ENCODE data around the gene UCK1. TPM values are rescaled to one million over a fixed set of nuclear protein-coding genes. Genes with fewer than 3 reads are reported as not detected.

Gene UCK1
- total and polyA plus RNA-seq, 7 donors, result 16.8 to 75.6 (median 37.8) TPM

DNA sequence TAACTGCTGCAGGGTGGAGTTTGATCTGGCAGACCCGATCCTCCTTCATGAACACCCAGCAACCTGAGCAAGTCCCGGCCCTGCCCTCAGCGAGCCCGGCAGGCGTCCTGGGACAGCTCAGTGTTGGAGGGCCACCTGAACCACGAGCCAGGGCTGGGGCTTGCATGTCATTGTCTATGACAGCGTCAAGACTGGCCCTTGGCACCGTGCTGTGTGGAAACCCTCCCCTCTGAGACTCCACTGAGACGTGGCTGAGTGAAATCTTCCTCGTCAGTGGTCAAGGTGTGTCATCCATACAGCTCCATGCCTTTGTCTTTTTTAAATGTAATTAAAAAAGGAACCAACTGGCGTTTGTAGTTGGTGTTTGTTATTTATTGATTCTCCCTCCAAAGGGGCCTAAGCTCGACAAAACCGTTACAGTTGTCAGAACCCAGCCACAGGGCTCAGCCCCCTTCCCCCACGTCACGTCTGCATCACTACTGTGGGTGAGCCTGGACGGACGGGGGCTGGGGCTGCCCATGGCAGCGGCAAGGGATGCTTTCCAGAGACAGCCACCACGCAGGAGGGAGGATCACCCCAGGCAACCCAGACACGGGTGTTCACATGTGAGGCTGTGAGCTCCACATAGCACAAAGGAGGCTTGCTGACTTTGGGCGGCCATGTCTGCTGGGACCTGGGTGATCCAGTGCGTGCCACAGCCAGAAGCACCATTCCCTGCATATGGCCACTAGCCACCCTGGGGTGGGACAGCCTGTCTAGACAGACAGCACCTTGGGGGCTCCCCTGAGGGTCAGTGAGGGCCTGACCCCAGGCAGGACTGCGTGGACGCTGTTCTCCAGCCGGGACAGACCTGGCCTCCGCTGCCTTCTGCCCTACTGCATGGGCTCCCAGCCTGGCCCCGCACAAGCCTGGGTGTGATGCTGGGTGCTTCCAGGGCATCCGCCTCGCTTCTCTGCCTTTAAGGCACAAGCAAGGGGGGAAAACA is 7.3 kb downstream of the UCK1 start:
- Histone ChIP-seq H3K27ac (no peak overlapping the region), H3K4me1 (peaks cover under 1% of the 10 kb centered on the region), H3K36me3 (ENCODE audit: insufficient read depth in 1 of 2, low read depth in 1 of 2) (peaks cover 2 to 99% of the 10 kb centered on the region in 2 donors), H3K4me3 (no peak overlapping the region), H3K27me3 (ENCODE audit: insufficient read depth in 3 of 3, low read length in 2 of 3) (no peaks in the 10 kb centered on the region), H3K9me3 (no peaks in the 10 kb centered on the region)
- DNase-seq, result no peak
- TF ChIP-seq CTCF (IDR thresholded peaks at IDR 0.05), result no peak
- 84 to 87% (median 87%) methylated on average over 29 of the region's 29 CpGs for WGBS, 3 donors
- ATAC-seq, result no peak
- intact Hi-C loops (cut with DNase I), result no loop called here

GRCh38 chr9:131523086-131523388 is 8.0 kb downstream of the UCK1 start:
- TF ChIP-seq CTCF (IDR thresholded peaks at IDR 0.05), result no peak

DNA sequence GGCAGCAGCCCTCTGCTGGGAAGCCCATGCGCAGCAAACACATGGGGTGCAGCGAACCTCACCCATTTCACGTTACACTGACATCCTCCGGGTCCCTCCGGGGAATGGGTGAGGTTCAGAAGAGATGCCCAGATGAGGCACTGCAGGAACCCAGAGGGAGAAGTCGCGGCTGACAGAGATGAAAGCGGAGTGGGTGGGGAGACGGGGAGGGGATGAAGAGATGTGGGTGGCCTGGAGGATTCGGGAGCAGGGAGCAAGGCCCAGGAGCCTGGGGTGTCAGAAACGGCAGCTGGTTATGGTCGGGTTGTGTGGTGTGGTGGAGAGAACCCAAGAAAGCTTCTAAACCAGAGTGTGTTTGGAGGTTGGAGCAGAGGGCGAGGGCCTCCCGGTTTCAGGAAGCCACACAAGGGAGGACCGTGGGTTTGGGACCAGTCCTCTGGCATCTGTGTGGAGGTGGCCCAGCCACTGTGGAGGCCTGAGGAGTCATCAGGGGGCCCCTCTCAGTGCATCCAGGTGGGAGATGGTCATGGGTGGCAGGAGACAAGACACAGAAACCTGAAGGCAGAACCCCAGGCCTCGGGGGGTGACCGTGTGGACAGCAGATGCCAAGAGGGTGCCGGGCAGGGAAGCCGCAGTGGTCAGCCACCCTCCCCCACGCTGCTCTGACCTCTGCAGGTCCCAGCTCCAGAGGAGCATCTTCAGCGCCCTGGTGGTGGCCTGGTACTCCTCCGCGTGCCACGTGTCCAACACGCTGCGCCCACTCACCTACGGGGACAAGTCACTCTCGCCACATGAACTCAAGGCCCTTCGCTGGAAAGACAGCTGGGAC is 8.6 kb downstream of the UCK1 start:
- ATAC-seq, result no peak
- Histone ChIP-seq H3K4me1 (peaks cover 10% of the 10 kb centered on the region), H3K4me3 (no peak overlapping the region), H3K27ac (no peak overlapping the region), H3K27me3 (ENCODE audit: insufficient read depth in 3 of 3, low read length in 2 of 3) (no peaks in the 10 kb centered on the region), H3K9me3 (no peaks in the 10 kb centered on the region), H3K36me3 (ENCODE audit: insufficient read depth in 1 of 2, low read depth in 1 of 2) (peaks cover 2 to 92% of the 10 kb centered on the region in 2 donors)
- DNase-seq, result no peak
- intact Hi-C loops (cut with DNase I), result no loop called here
- WGBS, 3 donors, result 89 to 94% (median 92%) methylated on average over 29 of the region's 29 CpGs
- TF ChIP-seq CTCF (IDR thresholded peaks at IDR 0.05), result no peak

More at GRCh38 chr9:131523086-131523388, 8.0 kb downstream of the UCK1 start:
- 87 to 94% (median 90%) methylated on average over 9 of the region's 9 CpGs for WGBS, 3 donors
- H3K27me3 ChIP-seq (ENCODE audit: insufficient read depth in 3 of 3, low read length in 2 of 3), result no peaks in the 10 kb centered on the region
- no peaks in the 10 kb centered on the region for H3K9me3 ChIP-seq
- H3K4me3 ChIP-seq, result no peak overlapping the region
- no peak overlapping the region for H3K27ac ChIP-seq
- ATAC-seq, result no peak
- intact Hi-C loops (cut with DNase I), result no loop called here
- peaks cover 2 to 98% of the 10 kb centered on the region in 2 donors for H3K36me3 ChIP-seq (ENCODE audit: insufficient read depth in 1 of 2, low read depth in 1 of 2)
- no peak for DNase-seq
- H3K4me1 ChIP-seq, result peaks cover 8% of the 10 kb centered on the region

DNA sequence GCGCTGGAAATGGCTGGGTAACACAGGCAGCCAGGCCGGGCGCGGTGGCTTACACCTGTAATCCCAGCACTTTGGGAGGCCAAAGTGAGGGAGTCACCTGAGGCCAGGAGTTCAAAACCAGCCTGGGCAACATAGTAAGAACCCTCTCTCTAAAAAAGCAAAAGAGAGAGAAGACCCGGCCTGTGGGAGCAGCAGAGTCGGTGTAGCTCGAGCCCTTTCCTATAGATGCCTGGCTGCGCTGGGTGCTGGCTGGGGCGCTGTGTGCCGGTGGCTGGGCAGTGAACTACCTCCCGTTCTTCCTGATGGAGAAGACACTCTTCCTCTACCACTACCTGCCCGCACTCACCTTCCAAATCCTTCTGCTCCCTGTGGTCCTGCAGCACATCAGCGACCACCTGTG is 9.2 kb downstream of the UCK1 start:
- intact Hi-C loops (cut with DNase I), result no loop called here
- Histone ChIP-seq H3K27me3 (ENCODE audit: insufficient read depth in 3 of 3, low read length in 2 of 3) (no peaks in the 10 kb centered on the region), H3K4me1 (peaks cover 10% of the 10 kb centered on the region), H3K9me3 (no peaks in the 10 kb centered on the region), H3K4me3 (no peak overlapping the region), H3K27ac (no peak overlapping the region), H3K36me3 (ENCODE audit: insufficient read depth in 1 of 2, low read depth in 1 of 2) (peaks cover 2 to 89% of the 10 kb centered on the region in 2 donors)
- DNase-seq, result no peak
- no peak for ATAC-seq
- no peak for TF ChIP-seq CTCF (IDR thresholded peaks at IDR 0.05)
- WGBS, 3 donors, result 94 to 96% (median 95%) methylated on average over 13 of the region's 13 CpGs

Measured in psoas muscle (tissue), 8 donors.